ENCODE data around the gene SORL1. TPM values are rescaled to one million over a fixed set of nuclear protein-coding genes. Genes with fewer than 3 reads are reported as not detected.

Gene SORL1
- polyA plus RNA-seq, 3 donors: 52.5 to 61.9 (median 59.4) TPM

DNA sequence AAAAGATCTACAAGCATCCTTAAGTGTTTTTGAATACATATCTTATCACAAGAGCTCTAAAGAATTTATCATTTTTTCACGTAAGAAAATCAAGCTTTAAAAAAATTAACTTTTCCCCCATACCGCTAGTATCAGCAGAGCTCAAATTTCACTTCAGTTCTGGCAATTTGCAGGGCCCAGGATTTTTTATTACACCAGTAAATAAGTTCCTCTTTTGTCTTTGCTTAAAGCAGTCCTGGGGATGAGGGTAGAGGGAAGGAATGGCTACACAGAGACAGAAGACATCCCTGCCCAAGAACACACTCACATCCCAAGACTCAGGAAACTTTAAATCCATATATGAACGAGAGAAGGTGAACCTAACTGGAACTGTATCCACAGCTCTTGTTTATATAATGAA lies 22.6 kb upstream of the SORL1 start:
- H3K27ac ChIP-seq (ENCODE audit: low read depth in 1 of 2, low read length in 2 of 2): peak overlapping the region in 1 of 2 donors; percentile 58
- WGBS (ENCODE audit: insufficient coverage): no CpG with 5 or more reads among the region's 3 CpGs
- peaks cover 0 to 6% of the 10 kb centered on the region in 2 donors for H3K36me3 Mint-ChIP-seq

DNA sequence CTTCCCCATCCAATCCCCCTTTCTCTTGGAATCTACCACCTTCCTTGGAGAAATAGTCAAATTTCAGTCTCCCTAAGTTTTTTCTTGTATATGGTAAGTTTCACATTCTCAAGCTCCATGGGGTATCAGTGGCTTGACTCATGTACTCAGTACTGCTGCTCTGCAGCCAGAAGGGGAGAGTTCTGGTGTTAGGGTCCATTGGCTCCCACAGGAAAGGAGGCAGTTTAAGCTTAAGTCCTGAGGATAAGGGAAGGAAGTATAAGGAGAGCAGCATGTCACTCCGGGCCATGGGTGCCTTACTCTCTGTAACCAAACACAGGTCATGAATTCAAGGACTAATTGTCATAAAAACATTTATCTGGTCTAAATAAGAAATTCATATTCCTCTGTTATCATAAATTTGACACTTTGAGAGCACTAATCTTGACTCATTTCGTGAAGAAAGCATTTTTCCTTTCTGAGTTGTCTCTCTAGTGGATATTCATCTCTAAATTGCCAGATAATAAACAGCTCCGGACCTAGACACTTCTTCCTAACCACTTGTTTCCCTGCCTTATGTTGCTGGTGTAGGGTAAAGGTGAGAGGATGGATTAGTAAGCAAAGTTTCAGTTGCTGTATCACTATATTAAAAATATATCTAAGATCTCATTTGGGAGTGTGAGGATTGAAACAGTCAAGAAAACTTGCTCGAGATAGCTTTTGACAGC lies 20.1 kb upstream of the SORL1 start:
- H3K4me1 Mint-ChIP-seq: peaks cover 59% of the 10 kb centered on the region

More for the DNA sequence above, 22.6 kb upstream of the SORL1 start:
- Histone ChIP-seq H3K9ac (ENCODE audit: insufficient read depth, low read length, poor library complexity, severe bottlenecking) (no peak overlapping the region), H3K27me3 (ENCODE audit: control insufficient read depth in 2 of 2, insufficient read depth in 2 of 2, low read length in 2 of 2) (no peaks in the 10 kb centered on the region), H3K4me1 (ENCODE audit: control insufficient read depth in 1 of 2, insufficient read depth in 2 of 2, low read length in 2 of 2) (peaks cover 35 to 37% of the 10 kb centered on the region in 2 donors), H4K20me1 (ENCODE audit: insufficient read depth, low read length) (no peaks in the 10 kb centered on the region), H3K79me2 (ENCODE audit: insufficient read depth, low read length) (no peaks in the 10 kb centered on the region), H3K4me2 (replicated peaks; ENCODE audit: extremely low read depth, low read length, poor library complexity, severe bottlenecking) (peak overlapping the region; percentile 0), H2AFZ (ENCODE audit: insufficient read depth, low read depth, low read length, poor library complexity, severe bottlenecking) (no peak overlapping the region), H3K36me3 (replicated peaks in 1 of 2; ENCODE audit: control insufficient read depth in 1 of 2, insufficient read depth in 2 of 2, low read length in 2 of 2) (no peaks in the 10 kb centered on the region), H3K9me3 (replicated peaks in 1 of 2; ENCODE audit: control insufficient read depth in 1 of 2, insufficient read depth in 1 of 2, low read length in 2 of 2) (peaks cover 0 to 4% of the 10 kb centered on the region in 2 donors), H3K4me3 (replicated peaks in 1 of 3; ENCODE audit: low read depth in 2 of 3, low read length in 3 of 3) (no peak overlapping the region)
- peaks cover 6 to 9% (median 6%) of the 10 kb centered on the region in 3 donors for H3K27me3 Mint-ChIP-seq (ENCODE audit: low read depth in 3 of 3)
- H3K9me3 Mint-ChIP-seq: peaks cover 0 to 7% (median 4%) of the 10 kb centered on the region in 7 donors
- H3K4me1 Mint-ChIP-seq: peaks cover 44% of the 10 kb centered on the region
- DNase-seq: peak in 2 of 3 donors; percentile 41 to 51
- intact Hi-C loops (cut with micrococcal nuclease): no loop called here
- H3K4me3 Mint-ChIP-seq: peak overlapping the region in 1 of 2 donors; percentile 35
- peak overlapping the region; percentile 70 to 84 (median 79) for H3K27ac Mint-ChIP-seq
- TF ChIP-seq, protein P1, sequence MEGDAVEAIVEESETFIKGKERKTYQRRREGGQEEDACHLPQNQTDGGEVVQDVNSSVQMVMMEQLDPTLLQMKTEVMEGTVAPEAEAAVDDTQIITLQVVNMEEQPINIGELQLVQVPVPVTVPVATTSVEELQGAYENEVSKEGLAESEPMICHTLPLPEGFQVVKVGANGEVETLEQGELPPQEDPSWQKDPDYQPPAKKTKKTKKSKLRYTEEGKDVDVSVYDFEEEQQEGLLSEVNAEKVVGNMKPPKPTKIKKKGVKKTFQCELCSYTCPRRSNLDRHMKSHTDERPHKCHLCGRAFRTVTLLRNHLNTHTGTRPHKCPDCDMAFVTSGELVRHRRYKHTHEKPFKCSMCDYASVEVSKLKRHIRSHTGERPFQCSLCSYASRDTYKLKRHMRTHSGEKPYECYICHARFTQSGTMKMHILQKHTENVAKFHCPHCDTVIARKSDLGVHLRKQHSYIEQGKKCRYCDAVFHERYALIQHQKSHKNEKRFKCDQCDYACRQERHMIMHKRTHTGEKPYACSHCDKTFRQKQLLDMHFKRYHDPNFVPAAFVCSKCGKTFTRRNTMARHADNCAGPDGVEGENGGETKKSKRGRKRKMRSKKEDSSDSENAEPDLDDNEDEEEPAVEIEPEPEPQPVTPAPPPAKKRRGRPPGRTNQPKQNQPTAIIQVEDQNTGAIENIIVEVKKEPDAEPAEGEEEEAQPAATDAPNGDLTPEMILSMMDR (IDR thresholded peaks at IDR 0.05): no peak

More for the DNA sequence above, 20.1 kb upstream of the SORL1 start:
- H3K27ac ChIP-seq (ENCODE audit: low read depth in 1 of 2, low read length in 2 of 2): no peak overlapping the region
- no peaks in the 10 kb centered on the region for H3K27me3 ChIP-seq (ENCODE audit: control insufficient read depth in 2 of 2, insufficient read depth in 2 of 2, low read length in 2 of 2)
- WGBS (ENCODE audit: insufficient coverage): no CpG with 5 or more reads among the region's 4 CpGs
- H3K4me1 ChIP-seq (ENCODE audit: control insufficient read depth in 1 of 2, insufficient read depth in 2 of 2, low read length in 2 of 2): peaks cover 56 to 59% of the 10 kb centered on the region in 2 donors
- H3K27me3 Mint-ChIP-seq (ENCODE audit: low read depth in 3 of 3): peaks cover 0 to 4% (median 3%) of the 10 kb centered on the region in 3 donors
- H3K27ac Mint-ChIP-seq: no peak overlapping the region
- H3K79me2 ChIP-seq (ENCODE audit: insufficient read depth, low read length): no peaks in the 10 kb centered on the region
- H3K4me3 Mint-ChIP-seq: no peak overlapping the region
- H3K4me2 ChIP-seq (replicated peaks; ENCODE audit: extremely low read depth, low read length, poor library complexity, severe bottlenecking): no peak overlapping the region
- H3K36me3 ChIP-seq (replicated peaks in 1 of 2; ENCODE audit: control insufficient read depth in 1 of 2, insufficient read depth in 2 of 2, low read length in 2 of 2): no peaks in the 10 kb centered on the region
- TF ChIP-seq, protein P1 (IDR thresholded peaks at IDR 0.05): no peak
- no peaks in the 10 kb centered on the region for H3K9me3 ChIP-seq (replicated peaks in 1 of 2; ENCODE audit: control insufficient read depth in 1 of 2, insufficient read depth in 1 of 2, low read length in 2 of 2)
- H2AFZ ChIP-seq (ENCODE audit: insufficient read depth, low read depth, low read length, poor library complexity, severe bottlenecking): no peak overlapping the region
- intact Hi-C loops (cut with micrococcal nuclease): no loop called here
- no peaks in the 10 kb centered on the region for H3K9me3 Mint-ChIP-seq
- H3K36me3 Mint-ChIP-seq: no peaks in the 10 kb centered on the region
- no peak overlapping the region for H3K9ac ChIP-seq (ENCODE audit: insufficient read depth, low read length, poor library complexity, severe bottlenecking)
- H3K4me3 ChIP-seq (replicated peaks in 1 of 3; ENCODE audit: low read depth in 2 of 3, low read length in 3 of 3): no peak overlapping the region
- no peak for DNase-seq
- no peaks in the 10 kb centered on the region for H4K20me1 ChIP-seq (ENCODE audit: insufficient read depth, low read length)

Data from CD14-positive monocyte (primary cell).